Neuronal stem cell (in vitro differentiated cells): ENCODE results near the gene MDH1B.

Experiments
- DNase-seq: peaks from one replicate; pipeline ENCODE4 v3.0.0-alpha.2; 2013; ENCODE audit warnings: low spot score
- H2AFZ ChIP-seq: one replicate; pipeline ENCODE4 v1.6.1; 2013; ENCODE audit warnings: mild to moderate bottlenecking, low read length, inconsistent platforms
- H2AK5ac ChIP-seq: 2 replicates; pipeline ENCODE4 v1.6.1; 2013; ENCODE audit warnings: low read depth, mild to moderate bottlenecking, inconsistent platforms, low read length, moderate library complexity, mixed read lengths
- H2BK120ac ChIP-seq: 2 replicates; pipeline ENCODE4 v1.6.1; 2013; ENCODE audit warnings: low read depth, mild to moderate bottlenecking, inconsistent platforms, low read length, moderate library complexity, mixed read lengths
- H2BK12ac ChIP-seq: one replicate; pipeline ENCODE4 v1.6.1; 2013; ENCODE audit warnings: low read length, inconsistent platforms
- H2BK15ac ChIP-seq: 2 replicates; pipeline ENCODE4 v1.6.1; 2013; ENCODE audit warnings: mild to moderate bottlenecking, low read length, inconsistent platforms, mixed read lengths
- H2BK5ac ChIP-seq: one replicate; pipeline ENCODE4 v1.6.1; 2013; ENCODE audit warnings: inconsistent platforms, mild to moderate bottlenecking, low read length, moderate library complexity
- H3K14ac ChIP-seq: one replicate; pipeline ENCODE4 v1.6.1; 2013; ENCODE audit warnings: low read length, inconsistent platforms
- H3K18ac ChIP-seq: 2 replicates; pipeline ENCODE4 v1.6.1; 2013; ENCODE audit warnings: low read length, inconsistent platforms
- H3K23ac ChIP-seq: 2 replicates; pipeline ENCODE4 v1.6.1; 2013; ENCODE audit warnings: low read depth, mild to moderate bottlenecking, mixed read lengths, low read length, inconsistent platforms; ENCODE audit not compliant: poor library complexity
- H3K27ac ChIP-seq: replicated peaks from 3 replicates; pipeline ENCODE4 v1.5.1; 2013; ENCODE audit warnings: low read length, inconsistent platforms
- H3K27me3 ChIP-seq, 3 experiments: 2 replicates each; pipeline ENCODE4 v1.6.1; 2013; ENCODE audit warnings: low read length in 3 of 3, mild to moderate bottlenecking in 2 of 3, inconsistent platforms in 1 of 3, low read depth in 1 of 3, mixed read lengths in 1 of 3, moderate library complexity in 1 of 3; ENCODE audit not compliant: control insufficient read depth in 3 of 3, insufficient read depth in 3 of 3
- H3K36me3 ChIP-seq, 2 donors: replicated peaks in 1 of 2; 2 replicates each; pipeline ENCODE4 v1.6.1; 2013; ENCODE audit warnings: low read length in 2 of 2; ENCODE audit not compliant: control insufficient read depth in 2 of 2, insufficient read depth in 2 of 2
- H3K4ac ChIP-seq: 2 replicates; pipeline ENCODE4 v1.6.1; 2013; ENCODE audit warnings: inconsistent platforms, mild to moderate bottlenecking, low read length, moderate library complexity
- H3K4me1 ChIP-seq, 2 donors: 1 replicate in 1 of 2; 2 replicates in 1 of 2; pipeline ENCODE4 v1.6.1; 2013; ENCODE audit warnings: low read length in 2 of 2, low read depth in 1 of 2; ENCODE audit not compliant: control insufficient read depth in 2 of 2, insufficient read depth in 1 of 2
- H3K4me2 ChIP-seq: one replicate; pipeline ENCODE4 v1.6.1; 2013; ENCODE audit warnings: mild to moderate bottlenecking, low read length, inconsistent platforms; ENCODE audit not compliant: insufficient read depth, poor library complexity, severe bottlenecking
- H3K4me3 ChIP-seq, 2 donors: 2 replicates each; pipeline ENCODE4 v1.5.1; 2013; ENCODE audit warnings: low read length in 2 of 2, mild to moderate bottlenecking in 2 of 2, inconsistent platforms in 1 of 2, moderate library complexity in 1 of 2
- H3K79me1 ChIP-seq: one replicate; pipeline ENCODE4 v1.6.1; 2013; ENCODE audit warnings: low read depth, mild to moderate bottlenecking, inconsistent platforms, low read length, moderate library complexity
- H3K9ac ChIP-seq: one replicate; pipeline ENCODE4 v1.6.1; 2013; ENCODE audit warnings: mild to moderate bottlenecking, low read depth, low read length, inconsistent platforms; ENCODE audit not compliant: poor library complexity
- H3K9me3 ChIP-seq, 2 donors: replicated peaks in 1 of 2; 2 replicates each; pipeline versions ENCODE3 to v1.6.1; 2013; ENCODE audit warnings: low read length in 2 of 2, mild to moderate bottlenecking in 2 of 2, inconsistent platforms in 1 of 2, low read depth in 1 of 2, mixed read lengths in 1 of 2, moderate library complexity in 1 of 2; ENCODE audit not compliant: control insufficient read depth in 2 of 2, insufficient read depth in 1 of 2
- H4K8ac ChIP-seq: one replicate; pipeline ENCODE4 v1.6.1; 2013; ENCODE audit warnings: low read depth, mild to moderate bottlenecking, inconsistent platforms, low read length, moderate library complexity
- H4K91ac ChIP-seq: one replicate; pipeline ENCODE4 v1.6.1; 2013; ENCODE audit warnings: low read length, low read depth, mild to moderate bottlenecking, inconsistent platforms; ENCODE audit not compliant: poor library complexity
- WGBS, 2 donors: extraction: QIAGEN DNeasy Blood & Tissue Kit; methylation state at CpG; one replicate each; pipeline ENCODE4 v1.1.7; 2013; ENCODE audit warnings: missing lambda C conversion rate in 2 of 2, mixed read lengths in 1 of 2; ENCODE audit not compliant: insufficient read length in 2 of 2, insufficient replicate concordance in 1 of 2; ENCODE audit errors: extremely low coverage in 2 of 2; 5-methylcytosine and 5-hydroxymethylcytosine counted together

Gene MDH1B

GRCh38 chr2:206797376-206797775 lies 32.2 kb upstream of the MDH1B start:
- Histone ChIP-seq H3K4me2 (no peak overlapping the region), H3K18ac (peak overlapping the region; percentile 34), H2BK5ac (no peak overlapping the region), H2BK120ac (no peak overlapping the region), H3K4me1 (peaks cover 0 to 14% of the 10 kb centered on the region in 2 donors), H3K4ac (no peak overlapping the region), H3K4me3 (no peak overlapping the region), H4K91ac (no peak overlapping the region), H2AK5ac (no peak overlapping the region), H2BK12ac (no peak overlapping the region), H4K8ac (no peak overlapping the region), H3K14ac (no peak overlapping the region), H3K79me1 (no peaks in the 10 kb centered on the region), H2BK15ac (no peak overlapping the region), H3K23ac (no peak overlapping the region), H3K27me3 (no peaks in the 10 kb centered on the region), H3K9me3 (no peaks in the 10 kb centered on the region), H2AFZ (no peak overlapping the region), H3K9ac (no peak overlapping the region), H3K27ac (no peak overlapping the region), H3K36me3 (peaks cover 3 to 35% of the 10 kb centered on the region in 2 donors)
- WGBS, 2 donors, result no CpG with 5 or more reads among the region's 4 CpGs
- no peak for DNase-seq

GRCh38 chr2:206792645-206793044 lies 27.5 kb upstream of the MDH1B start:
- WGBS, 2 donors, result no CpG with 5 or more reads among the region's 5 CpGs
- Histone ChIP-seq H3K4me1 (no peaks in the 10 kb centered on the region), H3K79me1 (no peaks in the 10 kb centered on the region), H3K27ac (no peak overlapping the region), H3K4ac (no peak overlapping the region), H4K8ac (no peak overlapping the region), H3K27me3 (no peaks in the 10 kb centered on the region), H2BK15ac (no peak overlapping the region), H2BK12ac (no peak overlapping the region), H2BK5ac (no peak overlapping the region), H2BK120ac (no peak overlapping the region), H2AFZ (no peak overlapping the region), H3K4me2 (no peak overlapping the region), H3K23ac (no peak overlapping the region), H3K9ac (no peak overlapping the region), H3K9me3 (no peaks in the 10 kb centered on the region), H3K36me3 (peaks cover 13 to 82% of the 10 kb centered on the region in 2 donors), H3K14ac (no peak overlapping the region), H2AK5ac (no peak overlapping the region), H4K91ac (no peak overlapping the region), H3K4me3 (no peak overlapping the region), H3K18ac (no peak overlapping the region)
- DNase-seq, result no peak

- DNase-seq, result no peak
- Histone ChIP-seq H3K36me3 (peaks cover 13 to 95% of the 10 kb centered on the region in 2 donors), H4K91ac (no peak overlapping the region), H3K9me3 (no peaks in the 10 kb centered on the region), H2BK120ac (no peak overlapping the region), H3K9ac (no peak overlapping the region), H2AK5ac (no peak overlapping the region), H3K14ac (no peak overlapping the region), H2BK15ac (no peak overlapping the region), H3K27ac (no peak overlapping the region), H3K4me2 (no peak overlapping the region), H3K23ac (no peak overlapping the region), H2BK12ac (no peak overlapping the region), H4K8ac (no peak overlapping the region), H2AFZ (no peak overlapping the region), H2BK5ac (no peak overlapping the region), H3K4me3 (no peak overlapping the region), H3K27me3 (no peaks in the 10 kb centered on the region), H3K4me1 (no peaks in the 10 kb centered on the region), H3K4ac (no peak overlapping the region), H3K79me1 (peaks cover 1% of the 10 kb centered on the region), H3K18ac (no peak overlapping the region)
- no CpG with 5 or more reads among the region's 3 CpGs for WGBS, 2 donors
Measured at GRCh38 chr2:206790311-206790935, 25.3 kb upstream of the MDH1B start.

- H2BK15ac ChIP-seq, result no peak overlapping the region
Measured at GRCh38 chr2:206784559-206785353, 19.6 kb upstream of the MDH1B start.

More at GRCh38 chr2:206784559-206785353, 19.6 kb upstream of the MDH1B start:
- H3K18ac ChIP-seq, result no peak overlapping the region
- peaks cover 0 to 12% of the 10 kb centered on the region in 2 donors for H3K9me3 ChIP-seq
- no peak overlapping the region for H2BK12ac ChIP-seq
- no peak overlapping the region for H2AFZ ChIP-seq
- H2AK5ac ChIP-seq, result no peak overlapping the region
- no peak overlapping the region for H3K23ac ChIP-seq
- no peak overlapping the region for H3K4me2 ChIP-seq
- H2BK120ac ChIP-seq, result no peak overlapping the region
- no peak overlapping the region for H3K9ac ChIP-seq
- H3K4ac ChIP-seq, result no peak overlapping the region
- no peaks in the 10 kb centered on the region for H3K27me3 ChIP-seq
- H3K36me3 ChIP-seq, result peaks cover 21 to 96% of the 10 kb centered on the region in 2 donors
- H4K91ac ChIP-seq, result no peak overlapping the region
- no peak overlapping the region for H4K8ac ChIP-seq
- H3K27ac ChIP-seq, result no peak overlapping the region
- WGBS, 2 donors, result no CpG with 5 or more reads among the region's 7 CpGs
- no peak overlapping the region for H3K4me3 ChIP-seq
- H3K79me1 ChIP-seq, result peaks cover 1% of the 10 kb centered on the region
- no peak overlapping the region for H3K14ac ChIP-seq
- no peaks in the 10 kb centered on the region for H3K4me1 ChIP-seq
- DNase-seq, result no peak
- H2BK5ac ChIP-seq, result no peak overlapping the region
